Nephron progenitor cell (in vitro differentiated cells): ENCODE data around the gene COLGALT1.

Source experiments
- DNase-seq: peaks from one replicate; pipeline ENCODE4 v3.0.0; 2021
- H3K27ac Mint-ChIP-seq: 2 replicates; pipeline ENCODE4 v1.8.0; 2021; ENCODE audit warnings: mild to moderate bottlenecking, moderate library complexity, mixed read lengths
- H3K27me3 Mint-ChIP-seq: 2 replicates; pipeline ENCODE4 v1.8.0; 2021; ENCODE audit warnings: mild to moderate bottlenecking, low read depth, mixed read lengths; ENCODE audit not compliant: poor library complexity
- H3K36me3 Mint-ChIP-seq: 2 replicates; pipeline ENCODE4 v1.8.0; 2021; ENCODE audit warnings: low read depth, mixed read lengths
- H3K4me1 Mint-ChIP-seq: 2 replicates; pipeline ENCODE4 v1.8.0; 2021; ENCODE audit warnings: mixed read lengths
- H3K4me3 Mint-ChIP-seq: 2 replicates; pipeline ENCODE4 v1.8.0; 2021; ENCODE audit warnings: mild to moderate bottlenecking, moderate library complexity, mixed read lengths
- H3K9me3 Mint-ChIP-seq: 2 replicates; pipeline ENCODE4 v1.8.0; 2021; ENCODE audit warnings: mild to moderate bottlenecking, moderate library complexity, mixed read lengths
- TF ChIP-seq, protein P1 (sequence below): fragments of 200-600 bp; sonication (generic); IDR thresholded peaks from 2 replicates; pipeline ENCODE4 v1.5.0; 2021; ENCODE audit warnings: antibody characterized with exemption

Gene COLGALT1

DNA sequence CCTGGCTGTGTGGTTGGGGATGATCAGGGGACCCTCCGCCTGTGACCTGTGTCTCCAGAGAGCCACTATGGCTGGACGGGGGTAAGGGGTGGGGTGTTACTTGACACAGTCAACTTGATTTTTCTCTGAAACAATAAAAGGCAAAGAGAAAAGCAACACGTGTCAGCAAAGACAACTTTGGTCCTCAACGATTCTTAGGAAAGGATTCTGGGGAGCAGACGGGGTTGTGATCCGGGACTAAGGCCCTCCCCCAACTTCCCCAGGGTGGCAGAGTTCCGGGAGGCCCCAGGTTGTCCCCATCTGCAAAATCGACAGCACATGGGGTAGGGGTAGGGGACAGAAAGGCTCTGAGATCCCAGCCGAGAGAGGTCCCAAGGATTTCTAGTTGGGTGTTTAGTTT lies 46.2 kb downstream of the COLGALT1 start:
- no peak overlapping the region for H3K4me3 Mint-ChIP-seq
- peaks cover 29% of the 10 kb centered on the region for H3K4me1 Mint-ChIP-seq
- no peaks in the 10 kb centered on the region for H3K36me3 Mint-ChIP-seq
- TF ChIP-seq, protein P1, sequence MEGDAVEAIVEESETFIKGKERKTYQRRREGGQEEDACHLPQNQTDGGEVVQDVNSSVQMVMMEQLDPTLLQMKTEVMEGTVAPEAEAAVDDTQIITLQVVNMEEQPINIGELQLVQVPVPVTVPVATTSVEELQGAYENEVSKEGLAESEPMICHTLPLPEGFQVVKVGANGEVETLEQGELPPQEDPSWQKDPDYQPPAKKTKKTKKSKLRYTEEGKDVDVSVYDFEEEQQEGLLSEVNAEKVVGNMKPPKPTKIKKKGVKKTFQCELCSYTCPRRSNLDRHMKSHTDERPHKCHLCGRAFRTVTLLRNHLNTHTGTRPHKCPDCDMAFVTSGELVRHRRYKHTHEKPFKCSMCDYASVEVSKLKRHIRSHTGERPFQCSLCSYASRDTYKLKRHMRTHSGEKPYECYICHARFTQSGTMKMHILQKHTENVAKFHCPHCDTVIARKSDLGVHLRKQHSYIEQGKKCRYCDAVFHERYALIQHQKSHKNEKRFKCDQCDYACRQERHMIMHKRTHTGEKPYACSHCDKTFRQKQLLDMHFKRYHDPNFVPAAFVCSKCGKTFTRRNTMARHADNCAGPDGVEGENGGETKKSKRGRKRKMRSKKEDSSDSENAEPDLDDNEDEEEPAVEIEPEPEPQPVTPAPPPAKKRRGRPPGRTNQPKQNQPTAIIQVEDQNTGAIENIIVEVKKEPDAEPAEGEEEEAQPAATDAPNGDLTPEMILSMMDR: no peak
- H3K9me3 Mint-ChIP-seq: peaks cover 4% of the 10 kb centered on the region
- peaks cover 35% of the 10 kb centered on the region for H3K27me3 Mint-ChIP-seq
- no peak overlapping the region for H3K27ac Mint-ChIP-seq
- no peak for DNase-seq

DNA sequence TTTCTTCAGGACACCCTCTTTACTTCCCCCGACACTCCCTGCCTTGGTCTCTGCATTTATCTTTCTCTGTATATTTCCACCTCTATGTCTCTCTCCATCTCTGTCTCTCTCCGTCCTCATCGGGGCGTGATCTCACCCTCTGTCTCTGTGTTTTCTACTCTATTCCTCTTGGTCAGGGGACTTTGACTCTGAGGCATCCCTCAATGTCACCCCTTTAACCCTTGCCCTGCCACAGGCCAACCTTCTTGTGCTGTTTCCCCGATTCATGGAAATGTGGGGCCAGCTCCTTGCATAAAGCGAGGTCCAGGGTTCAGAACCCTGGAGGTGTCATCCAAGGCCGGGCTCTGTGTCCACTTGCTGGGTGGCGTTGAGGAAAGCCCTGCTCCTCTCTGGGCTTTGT lies 46.8 kb downstream of the COLGALT1 start:
- no peak for DNase-seq
- Mint-ChIP-seq H3K4me1 (peaks cover 33% of the 10 kb centered on the region), H3K9me3 (peaks cover 4% of the 10 kb centered on the region), H3K4me3 (peak overlapping the region; percentile 26), H3K27ac (no peak overlapping the region), H3K36me3 (no peaks in the 10 kb centered on the region), H3K27me3 (peaks cover 40% of the 10 kb centered on the region)
- TF ChIP-seq, protein P1: no peak

DNA sequence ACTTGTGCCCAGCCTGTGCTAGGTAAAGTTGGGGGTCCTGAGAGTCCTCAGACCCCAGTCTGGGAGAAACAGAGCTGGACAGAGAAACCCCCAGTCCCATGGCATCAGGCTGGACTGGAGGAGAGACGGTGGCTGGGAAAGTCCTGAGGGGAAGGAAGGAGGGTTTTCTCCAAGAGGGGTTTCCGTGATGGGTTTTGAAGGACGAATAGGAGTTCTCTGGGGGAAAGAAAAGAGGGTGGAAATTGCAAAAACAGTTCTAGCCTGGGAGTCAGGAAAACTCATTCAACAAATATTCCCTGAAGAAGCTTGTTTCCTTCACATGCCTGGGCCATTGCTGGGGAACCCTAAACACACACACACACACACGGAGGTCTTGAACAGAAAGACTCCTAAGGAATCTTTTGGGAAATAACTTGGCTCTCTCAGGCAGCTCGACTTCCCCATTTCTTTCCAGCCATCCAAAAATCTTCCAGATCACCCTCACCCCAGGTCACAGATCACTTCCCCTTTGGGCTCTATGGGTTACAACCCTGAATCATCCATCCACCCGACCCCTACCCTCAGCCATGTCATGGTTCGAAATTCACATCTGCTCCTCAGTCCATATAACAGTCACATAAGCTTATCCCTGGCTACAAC lies 47.5 kb downstream of the COLGALT1 start:
- Mint-ChIP-seq H3K9me3 (peaks cover 4% of the 10 kb centered on the region), H3K27ac (no peak overlapping the region), H3K27me3 (peaks cover 39% of the 10 kb centered on the region), H3K36me3 (no peaks in the 10 kb centered on the region), H3K4me3 (no peak overlapping the region), H3K4me1 (peaks cover 33% of the 10 kb centered on the region)
- TF ChIP-seq, protein P1: no peak
- no peak for DNase-seq

DNA sequence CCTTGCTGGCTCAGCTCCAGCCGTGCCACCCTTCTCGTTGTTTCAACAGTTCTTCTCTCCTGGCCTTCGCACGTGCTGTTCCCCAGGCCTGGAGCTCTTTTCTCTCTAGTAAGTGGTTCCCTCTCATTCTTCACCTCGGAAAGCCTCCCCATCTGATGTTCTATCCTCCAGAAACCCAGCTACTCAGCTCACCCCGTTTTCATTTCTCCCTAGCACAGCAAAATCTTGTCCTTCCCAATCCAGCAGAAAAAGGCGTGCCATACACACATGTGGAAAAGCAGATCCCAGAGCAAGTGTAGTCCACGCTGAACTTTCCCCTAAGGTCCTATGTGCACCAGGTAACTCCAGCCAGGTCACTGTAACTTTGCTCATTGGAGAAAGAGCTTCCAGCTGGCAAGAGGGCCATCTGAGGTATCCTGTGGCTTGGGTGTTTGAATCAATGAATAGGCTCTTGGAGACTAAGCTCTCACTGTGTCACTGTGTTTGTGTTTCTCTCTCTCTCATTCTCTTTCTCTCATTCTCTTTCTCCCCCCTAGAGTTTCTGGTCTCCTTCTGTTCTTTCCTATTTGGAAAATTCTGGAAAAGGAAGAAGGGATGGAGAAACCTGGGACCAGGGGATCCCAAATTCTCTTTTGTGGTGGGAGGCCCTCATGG lies 49.0 kb downstream of the COLGALT1 start:
- H3K4me1 Mint-ChIP-seq: peaks cover 33% of the 10 kb centered on the region
- no peak for DNase-seq
- peak overlapping the region; percentile 58 for H3K27ac Mint-ChIP-seq
- no peak overlapping the region for H3K4me3 Mint-ChIP-seq
- TF ChIP-seq, protein P1: no peak
- H3K36me3 Mint-ChIP-seq: no peaks in the 10 kb centered on the region
- peaks cover 7% of the 10 kb centered on the region for H3K9me3 Mint-ChIP-seq
- H3K27me3 Mint-ChIP-seq: peaks cover 36% of the 10 kb centered on the region

DNA sequence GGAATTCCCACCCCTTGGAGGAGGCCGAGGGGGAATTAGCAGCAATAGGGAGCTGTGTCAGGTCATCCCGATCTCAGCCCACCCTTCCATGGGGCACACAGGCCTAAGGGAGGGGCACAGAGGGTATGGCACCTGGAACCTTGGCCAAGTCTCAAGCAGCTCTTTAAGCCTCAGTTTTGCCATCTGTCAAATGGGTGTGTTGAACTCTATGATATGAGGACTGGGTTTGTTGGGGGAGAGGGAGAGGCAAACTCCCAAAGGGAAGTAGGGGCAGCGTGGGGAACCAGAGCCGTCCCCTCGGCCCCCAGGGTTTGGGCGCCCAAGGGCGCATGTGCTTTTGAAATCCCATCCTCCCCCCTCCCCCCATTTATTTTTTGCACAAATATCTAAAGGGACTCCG lies 49.7 kb downstream of the COLGALT1 start:
- DNase-seq: no peak
- Mint-ChIP-seq H3K27ac (no peak overlapping the region), H3K4me1 (peaks cover 33% of the 10 kb centered on the region), H3K36me3 (no peaks in the 10 kb centered on the region), H3K27me3 (peaks cover 36% of the 10 kb centered on the region), H3K4me3 (no peak overlapping the region), H3K9me3 (peaks cover 9% of the 10 kb centered on the region)
- TF ChIP-seq, protein P1: no peak
